ENCODE data around the gene KLHL21.

- TF ChIP-seq, protein P1, sequence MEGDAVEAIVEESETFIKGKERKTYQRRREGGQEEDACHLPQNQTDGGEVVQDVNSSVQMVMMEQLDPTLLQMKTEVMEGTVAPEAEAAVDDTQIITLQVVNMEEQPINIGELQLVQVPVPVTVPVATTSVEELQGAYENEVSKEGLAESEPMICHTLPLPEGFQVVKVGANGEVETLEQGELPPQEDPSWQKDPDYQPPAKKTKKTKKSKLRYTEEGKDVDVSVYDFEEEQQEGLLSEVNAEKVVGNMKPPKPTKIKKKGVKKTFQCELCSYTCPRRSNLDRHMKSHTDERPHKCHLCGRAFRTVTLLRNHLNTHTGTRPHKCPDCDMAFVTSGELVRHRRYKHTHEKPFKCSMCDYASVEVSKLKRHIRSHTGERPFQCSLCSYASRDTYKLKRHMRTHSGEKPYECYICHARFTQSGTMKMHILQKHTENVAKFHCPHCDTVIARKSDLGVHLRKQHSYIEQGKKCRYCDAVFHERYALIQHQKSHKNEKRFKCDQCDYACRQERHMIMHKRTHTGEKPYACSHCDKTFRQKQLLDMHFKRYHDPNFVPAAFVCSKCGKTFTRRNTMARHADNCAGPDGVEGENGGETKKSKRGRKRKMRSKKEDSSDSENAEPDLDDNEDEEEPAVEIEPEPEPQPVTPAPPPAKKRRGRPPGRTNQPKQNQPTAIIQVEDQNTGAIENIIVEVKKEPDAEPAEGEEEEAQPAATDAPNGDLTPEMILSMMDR (conservative IDR thresholded peaks at IDR 0.05; ENCODE audit: low read depth, low read length), result no peak
- TF ChIP-seq POLR2A (IDR thresholded peaks at IDR 0.05; ENCODE audit: low read depth, low read length) (no peak), RFX5 (IDR thresholded peaks at IDR 0.05; ENCODE audit: low read depth, low read length) (no peak)
Measured at GRCh38 chr1:6637770-6638169, 35.1 kb upstream of the KLHL21 start.
